HG02571 (cell line): ENCODE data around the gene PRKAR1B.

Source experiments
- ATAC-seq: cut with Tn5 transposase; IDR thresholded peaks from one replicate; pipeline ENCODE4 v1.9.1; 2021; ENCODE audit warnings: mild to moderate bottlenecking, moderate library complexity; ENCODE audit not compliant: unreplicated experiment

The PRKAR1B gene

GRCh38 chr7:725223-726005 lies 1.7 kb downstream of the PRKAR1B start:
- ATAC-seq, result no peak

GRCh38 chr7:724298-724697 lies 2.8 kb downstream of the PRKAR1B start:
- no peak for ATAC-seq

GRCh38 chr7:723541-723940 lies 3.5 kb downstream of the PRKAR1B start:
- ATAC-seq, result no peak

- no peak for ATAC-seq
These were observed 5.3 kb downstream of the PRKAR1B start for GRCh38 chr7:721619-722248.

- no peak for ATAC-seq
These were observed 10.4 kb downstream of the PRKAR1B start for GRCh38 chr7:716636-717035.

- no peak for ATAC-seq
These were observed 10.9 kb downstream of the PRKAR1B start for GRCh38 chr7:716222-716621.

- ATAC-seq, result no peak
These were observed 12.8 kb downstream of the PRKAR1B start for GRCh38 chr7:714251-714671.

- no peak for ATAC-seq
These were observed 13.4 kb downstream of the PRKAR1B start for GRCh38 chr7:713488-714230.

GRCh38 chr7:713139-713457 lies 14.0 kb downstream of the PRKAR1B start:
- no peak for ATAC-seq

- ATAC-seq, result no peak
These were observed 14.5 kb downstream of the PRKAR1B start for GRCh38 chr7:712381-713138.

- ATAC-seq, result no peak
These were observed 15.1 kb downstream of the PRKAR1B start for GRCh38 chr7:711922-712380.

GRCh38 chr7:711093-711921 lies 15.8 kb downstream of the PRKAR1B start:
- ATAC-seq, result no peak

- ATAC-seq, result no peak
These were observed 16.9 kb downstream of the PRKAR1B start for GRCh38 chr7:710161-710560.

GRCh38 chr7:707296-708000 lies 19.6 kb downstream of the PRKAR1B start:
- ATAC-seq, result no peak

GRCh38 chr7:706721-707120 lies 20.4 kb downstream of the PRKAR1B start:
- ATAC-seq, result no peak

GRCh38 chr7:703049-703448 lies 24.0 kb downstream of the PRKAR1B start:
- ATAC-seq, result no peak

- no peak for ATAC-seq
These were observed 25.9 kb downstream of the PRKAR1B start for GRCh38 chr7:701086-701671.

GRCh38 chr7:699476-700170 lies 27.5 kb downstream of the PRKAR1B start:
- ATAC-seq, result no peak
